ENCODE results near the gene ALG1.
"Not testable (repeated sequence)": the region's sequence is repeated elsewhere in the genome, so short reads cannot be mapped to it uniquely, and the experiment has no call there.

ALG1 gene

DNA sequence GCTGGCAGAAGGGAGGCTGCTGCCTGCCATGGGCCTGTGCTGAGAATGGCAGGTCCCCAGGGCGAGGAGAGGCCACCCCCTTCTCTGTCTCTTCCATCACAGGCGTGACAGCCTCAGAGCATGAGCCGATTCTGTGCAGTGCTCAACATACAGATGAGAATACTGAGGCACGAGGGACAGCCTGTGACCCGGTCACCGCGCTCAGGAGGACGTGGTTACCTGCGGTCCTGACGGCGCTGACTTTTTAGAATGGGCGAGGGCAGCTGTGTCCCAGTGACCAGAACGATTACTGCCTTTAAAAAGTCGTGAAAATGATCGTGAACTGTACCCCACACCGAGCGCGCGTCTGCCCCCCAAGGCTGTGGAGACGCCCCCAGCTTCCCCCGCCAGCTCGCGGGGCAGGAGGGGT, 25.4 kb downstream of the ALG1 start:
- in situ Hi-C loops (cut with MboI; ENCODE audit: low sequenced_read_pairs): not testable (repeated sequence)

DNA sequence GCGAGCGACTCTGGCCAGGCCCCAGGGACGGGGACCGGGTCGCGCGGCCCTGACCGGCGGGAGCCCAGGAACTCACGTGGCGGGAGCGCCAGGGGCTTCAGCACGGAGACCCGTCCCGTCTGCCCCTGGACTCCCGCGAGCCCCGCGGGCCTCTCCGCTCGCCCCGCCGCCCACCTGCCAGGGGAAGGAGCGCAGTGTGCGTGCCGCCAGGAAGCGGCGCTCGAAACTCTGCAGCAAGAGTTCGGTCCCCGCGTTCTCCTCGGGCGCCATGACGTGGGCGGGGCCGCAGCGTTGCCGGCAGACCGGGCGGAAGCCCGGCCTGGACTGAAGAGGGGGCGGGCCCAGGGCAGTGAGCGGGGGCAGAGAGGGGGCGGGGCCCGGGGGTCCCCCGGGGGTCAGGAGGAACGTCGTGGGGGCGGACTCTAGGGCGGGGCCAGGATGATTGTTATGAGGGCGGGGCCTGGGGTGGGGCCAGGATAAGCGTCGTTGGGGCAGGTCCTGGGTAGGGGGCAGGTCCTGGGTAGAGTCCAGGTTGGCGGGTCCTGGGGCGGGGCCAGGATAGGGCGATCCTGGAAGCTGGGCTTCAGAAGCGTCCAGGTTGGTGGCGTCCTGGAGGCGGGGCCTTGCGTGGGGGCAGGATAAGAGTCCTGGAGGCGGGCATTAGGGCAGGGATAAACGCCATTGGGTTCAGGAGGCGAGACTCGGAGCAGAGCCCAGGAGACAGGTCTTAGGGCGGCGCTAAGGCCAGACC, 26.0 kb downstream of the ALG1 start, which contains the start of gene EEF2KMT:
Gene EEF2KMT (minus strand): TSS at position 326 of the 751 bp plus-strand sequence. CDS start 56 bp downstream, at position 270.
- in situ Hi-C loops (cut with MboI; ENCODE audit: low sequenced_read_pairs): not testable (repeated sequence)

GRCh38 chr16:5098221-5099159, 26.8 kb downstream of the ALG1 start:
- in situ Hi-C loops (cut with MboI; ENCODE audit: low sequenced_read_pairs): not testable (repeated sequence)

GRCh38 chr16:5099174-5099573, 27.5 kb downstream of the ALG1 start:
- in situ Hi-C loops (cut with MboI; ENCODE audit: low sequenced_read_pairs): not testable (repeated sequence)

- in situ Hi-C loops (cut with MboI; ENCODE audit: low sequenced_read_pairs): not testable (repeated sequence)
Observed at GRCh38 chr16:5103296-5104032, 31.8 kb downstream of the ALG1 start.

- in situ Hi-C loops (cut with MboI; ENCODE audit: low sequenced_read_pairs): not testable (repeated sequence)
Observed at GRCh38 chr16:5105039-5105438, 33.4 kb downstream of the ALG1 start.

DNA sequence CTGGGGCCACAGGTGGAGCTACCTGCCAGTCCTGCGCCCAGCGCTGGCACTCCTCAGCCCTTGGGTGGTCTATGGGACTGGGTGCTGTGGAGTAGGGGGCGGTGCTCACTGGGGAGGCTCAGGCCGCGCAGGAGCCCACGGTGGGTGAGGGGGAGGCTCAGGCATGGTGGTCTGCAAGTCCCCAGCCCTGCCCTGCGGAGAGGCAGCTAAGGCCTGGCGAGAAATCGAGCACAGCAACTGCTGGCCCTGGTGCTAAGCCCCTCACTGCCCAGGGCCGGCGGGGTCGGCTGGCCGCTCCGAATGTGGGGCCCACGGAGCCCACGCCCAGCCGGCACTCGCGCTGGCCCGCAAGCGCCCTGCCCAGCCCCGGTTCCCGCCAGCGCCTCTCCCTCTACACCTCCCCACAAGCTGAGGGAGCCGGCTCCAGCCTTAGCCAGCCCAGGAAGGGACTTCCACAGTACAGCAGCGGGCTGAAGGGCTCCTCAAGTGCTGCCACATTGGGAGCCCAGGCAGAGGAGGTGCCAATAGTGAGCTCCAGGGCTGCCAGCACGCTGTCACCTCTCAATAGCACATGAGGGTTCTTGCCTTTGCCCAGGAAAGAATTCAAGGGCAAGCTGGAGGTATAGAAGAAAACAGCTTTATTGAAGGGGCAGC, 37.0 kb downstream of the ALG1 start:
- in situ Hi-C loops (cut with MboI; ENCODE audit: low sequenced_read_pairs): no loop called here

- in situ Hi-C loops (cut with MboI; ENCODE audit: low sequenced_read_pairs): not testable (repeated sequence)
Observed at GRCh38 chr16:5110933-5111332, 39.3 kb downstream of the ALG1 start.

DNA sequence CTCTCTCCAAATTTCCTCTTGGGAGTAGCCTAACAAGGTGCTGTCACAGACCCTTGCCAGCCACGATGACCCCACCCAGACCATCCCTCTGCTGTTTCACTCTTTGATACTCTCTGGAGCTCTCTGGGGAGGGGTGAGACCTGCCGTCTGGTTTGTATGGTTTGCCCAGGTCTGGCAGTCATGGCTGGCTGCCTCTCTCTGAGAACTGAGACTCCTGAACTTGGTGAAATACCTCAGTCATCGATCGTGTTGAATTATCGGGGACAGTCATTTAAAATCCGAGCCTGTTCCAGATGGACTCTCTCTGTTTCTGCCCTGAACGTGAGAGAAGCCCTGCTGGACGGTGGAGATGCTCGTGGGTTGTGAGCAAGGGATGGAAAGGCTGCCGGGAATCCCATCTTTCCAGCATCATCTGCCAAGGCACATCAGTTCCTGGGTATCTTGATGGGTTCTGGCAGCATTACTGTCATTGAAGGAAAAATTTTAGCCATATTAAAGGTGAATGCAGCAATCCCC, 45.2 kb downstream of the ALG1 start:
- in situ Hi-C loops (cut with MboI; ENCODE audit: low sequenced_read_pairs): not testable (repeated sequence)

GRCh38 chr16:5117300-5118087, 45.9 kb downstream of the ALG1 start:
- in situ Hi-C loops (cut with MboI; ENCODE audit: low sequenced_read_pairs): not testable (repeated sequence)

GRCh38 chr16:5131467-5132004, 59.9 kb downstream of the ALG1 start:
- in situ Hi-C loops (cut with MboI; ENCODE audit: low sequenced_read_pairs): not testable (repeated sequence)

GRCh38 chr16:5132915-5133600, 61.4 kb downstream of the ALG1 start:
- in situ Hi-C loops (cut with MboI; ENCODE audit: low sequenced_read_pairs): not testable (repeated sequence)

DNA sequence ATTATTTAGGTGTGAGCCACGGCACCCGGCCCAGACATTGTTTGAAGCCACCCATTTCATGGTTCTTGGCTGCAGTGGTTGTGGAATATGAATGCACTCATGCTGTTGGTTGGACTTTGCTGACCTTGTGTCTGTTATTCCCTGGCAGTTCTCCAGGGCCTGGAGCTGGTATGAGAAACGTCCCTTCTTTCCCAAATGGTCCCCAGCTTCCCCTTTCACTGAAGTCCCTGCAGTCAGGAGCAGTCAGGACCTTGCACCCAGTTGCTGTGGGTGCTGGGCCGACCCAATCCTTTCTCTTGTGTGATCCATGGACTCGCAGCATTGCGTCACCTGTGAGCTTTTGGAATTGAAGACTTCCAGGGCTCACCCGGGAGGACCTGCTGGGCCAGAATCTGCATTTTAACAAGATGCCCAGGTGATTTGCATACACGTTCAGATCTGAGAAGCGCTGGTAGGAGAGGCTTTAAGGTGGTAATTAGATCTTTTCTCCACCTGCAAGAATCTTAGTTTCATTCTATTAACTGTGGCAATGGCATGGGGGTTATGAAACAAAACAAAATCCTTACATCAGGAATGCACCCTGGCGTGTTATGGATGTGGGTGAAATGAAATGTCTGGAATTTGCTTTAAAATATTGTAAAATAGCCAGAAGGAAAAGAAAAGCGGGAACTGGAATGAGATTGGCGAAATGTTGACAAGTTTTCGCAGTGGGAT, 63.3 kb downstream of the ALG1 start:
- in situ Hi-C loops (cut with MboI; ENCODE audit: low sequenced_read_pairs): not testable (repeated sequence)

All from HL-60/S4 (cell line).